Measurements from ENCODE around the gene TMCC3.

DNA sequence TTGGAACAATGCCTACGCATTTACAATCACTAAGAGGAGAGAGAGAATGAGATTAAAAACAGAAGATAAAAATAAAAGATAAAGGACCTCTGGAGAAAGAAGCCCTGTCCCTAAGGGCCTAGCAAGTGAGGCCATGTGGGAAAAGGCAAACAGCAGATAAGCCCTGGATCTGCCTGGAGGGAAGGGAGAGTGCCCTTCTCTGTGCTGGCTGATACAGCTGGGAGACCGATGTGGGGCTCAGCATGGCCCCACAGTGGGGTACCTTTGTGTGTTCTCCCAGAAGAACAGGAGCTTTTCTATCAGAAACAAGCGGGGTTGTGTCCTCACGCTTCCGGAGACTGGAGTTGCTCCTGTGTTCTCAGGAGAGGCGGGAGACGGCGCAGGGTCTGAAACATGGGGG lies 59.9 kb downstream of the TMCC3 start:
- TF ChIP-seq POLR2AphosphoS5 (IDR thresholded peaks at IDR 0.05; ENCODE audit: low read depth) = no peak
- TF ChIP-seq EZH2 (IDR thresholded peaks at IDR 0.05; ENCODE audit: low read depth, unreplicated experiment) = no peak
- TF ChIP-seq, protein P1, sequence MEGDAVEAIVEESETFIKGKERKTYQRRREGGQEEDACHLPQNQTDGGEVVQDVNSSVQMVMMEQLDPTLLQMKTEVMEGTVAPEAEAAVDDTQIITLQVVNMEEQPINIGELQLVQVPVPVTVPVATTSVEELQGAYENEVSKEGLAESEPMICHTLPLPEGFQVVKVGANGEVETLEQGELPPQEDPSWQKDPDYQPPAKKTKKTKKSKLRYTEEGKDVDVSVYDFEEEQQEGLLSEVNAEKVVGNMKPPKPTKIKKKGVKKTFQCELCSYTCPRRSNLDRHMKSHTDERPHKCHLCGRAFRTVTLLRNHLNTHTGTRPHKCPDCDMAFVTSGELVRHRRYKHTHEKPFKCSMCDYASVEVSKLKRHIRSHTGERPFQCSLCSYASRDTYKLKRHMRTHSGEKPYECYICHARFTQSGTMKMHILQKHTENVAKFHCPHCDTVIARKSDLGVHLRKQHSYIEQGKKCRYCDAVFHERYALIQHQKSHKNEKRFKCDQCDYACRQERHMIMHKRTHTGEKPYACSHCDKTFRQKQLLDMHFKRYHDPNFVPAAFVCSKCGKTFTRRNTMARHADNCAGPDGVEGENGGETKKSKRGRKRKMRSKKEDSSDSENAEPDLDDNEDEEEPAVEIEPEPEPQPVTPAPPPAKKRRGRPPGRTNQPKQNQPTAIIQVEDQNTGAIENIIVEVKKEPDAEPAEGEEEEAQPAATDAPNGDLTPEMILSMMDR (conservative IDR thresholded peaks at IDR 0.05; ENCODE audit: low read depth in 2 of 2) = no peak
- TF ChIP-seq, protein P2, sequence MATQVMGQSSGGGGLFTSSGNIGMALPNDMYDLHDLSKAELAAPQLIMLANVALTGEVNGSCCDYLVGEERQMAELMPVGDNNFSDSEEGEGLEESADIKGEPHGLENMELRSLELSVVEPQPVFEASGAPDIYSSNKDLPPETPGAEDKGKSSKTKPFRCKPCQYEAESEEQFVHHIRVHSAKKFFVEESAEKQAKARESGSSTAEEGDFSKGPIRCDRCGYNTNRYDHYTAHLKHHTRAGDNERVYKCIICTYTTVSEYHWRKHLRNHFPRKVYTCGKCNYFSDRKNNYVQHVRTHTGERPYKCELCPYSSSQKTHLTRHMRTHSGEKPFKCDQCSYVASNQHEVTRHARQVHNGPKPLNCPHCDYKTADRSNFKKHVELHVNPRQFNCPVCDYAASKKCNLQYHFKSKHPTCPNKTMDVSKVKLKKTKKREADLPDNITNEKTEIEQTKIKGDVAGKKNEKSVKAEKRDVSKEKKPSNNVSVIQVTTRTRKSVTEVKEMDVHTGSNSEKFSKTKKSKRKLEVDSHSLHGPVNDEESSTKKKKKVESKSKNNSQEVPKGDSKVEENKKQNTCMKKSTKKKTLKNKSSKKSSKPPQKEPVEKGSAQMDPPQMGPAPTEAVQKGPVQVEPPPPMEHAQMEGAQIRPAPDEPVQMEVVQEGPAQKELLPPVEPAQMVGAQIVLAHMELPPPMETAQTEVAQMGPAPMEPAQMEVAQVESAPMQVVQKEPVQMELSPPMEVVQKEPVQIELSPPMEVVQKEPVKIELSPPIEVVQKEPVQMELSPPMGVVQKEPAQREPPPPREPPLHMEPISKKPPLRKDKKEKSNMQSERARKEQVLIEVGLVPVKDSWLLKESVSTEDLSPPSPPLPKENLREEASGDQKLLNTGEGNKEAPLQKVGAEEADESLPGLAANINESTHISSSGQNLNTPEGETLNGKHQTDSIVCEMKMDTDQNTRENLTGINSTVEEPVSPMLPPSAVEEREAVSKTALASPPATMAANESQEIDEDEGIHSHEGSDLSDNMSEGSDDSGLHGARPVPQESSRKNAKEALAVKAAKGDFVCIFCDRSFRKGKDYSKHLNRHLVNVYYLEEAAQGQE (IDR thresholded peaks at IDR 0.05; ENCODE audit: unreplicated experiment) = no peak
- TF ChIP-seq EZH2phosphoT487 (IDR thresholded peaks at IDR 0.05; ENCODE audit: unreplicated experiment) = no peak

All from GM23338 (cell line).